ENCODE results near the gene CDH13.

GRCh38 chr16:83443972-83444371 is 817.2 kb downstream of the CDH13 start:
- TF ChIP-seq CTCF (IDR thresholded peaks at IDR 0.05; ENCODE audit: control extremely low read depth in 1 of 3, insufficient read depth in 1 of 3, low read depth in 1 of 3, low read length in 3 of 3) (no peak), POLR2AphosphoS5 (IDR thresholded peaks at IDR 0.05; ENCODE audit: low read depth, low read length) (no peak), JUND (IDR thresholded peaks at IDR 0.05; ENCODE audit: low read length) (no peak), TAF1 (IDR thresholded peaks at IDR 0.05; ENCODE audit: low read depth, low read length) (no peak), USF2 (IDR thresholded peaks at IDR 0.05; ENCODE audit: low read length) (no peak), HDAC2 (IDR thresholded peaks at IDR 0.05; ENCODE audit: borderline replicate concordance in 1 of 2, low read depth in 2 of 2, low read length in 2 of 2) (no peak), CHD2 (IDR thresholded peaks at IDR 0.05; ENCODE audit: low read length) (no peak), EZH2 (IDR thresholded peaks at IDR 0.05; ENCODE audit: low read depth, low read length, severe bottlenecking) (no peak), POLR2A (IDR thresholded peaks at IDR 0.05; ENCODE audit: control extremely low read depth in 1 of 2, low read depth in 2 of 2, low read length in 2 of 2) (no peak)
